Breast epithelium (tissue), 4 donors: ENCODE results near the gene DSCAM. TPM values are rescaled to one million over a fixed set of nuclear protein-coding genes. Genes with fewer than 3 reads are reported as not detected.

Experiments used
- DNase-seq, 2 donors: peaks; one replicate each; pipeline ENCODE4 v3.0.0-alpha.2; 2019; ENCODE audit warnings: low spot score in 2 of 2
- H3K27ac ChIP-seq, 2 donors: fragments of 200-600 bp; sonication (generic) in 1 of 2; one replicate each; pipeline ENCODE4 v1.5.1; 2016 to 2019; ENCODE audit warnings: mild to moderate bottlenecking in 1 of 2
- H3K27me3 ChIP-seq, 2 donors: fragments of 200-600 bp; sonication (generic) in 1 of 2; one replicate each; pipeline versions ENCODE4 v1.5.1 to v1.6.0; 2017 to 2019; ENCODE audit warnings: control low read depth in 1 of 2, mild to moderate bottlenecking in 1 of 2
- H3K36me3 ChIP-seq: fragments of 200-600 bp; one replicate; pipeline ENCODE4 v1.5.1; 2019
- H3K4me1 ChIP-seq, 2 donors: fragments of 200-600 bp; sonication (generic); one replicate each; pipeline ENCODE4 v1.5.1; 2016 to 2019; ENCODE audit warnings: control low read depth in 1 of 2
- H3K4me3 ChIP-seq, 3 donors: fragments of 200-600 bp; sonication (generic); 1 replicate in 2 of 3; 2 replicates in 1 of 3; pipeline ENCODE4 v1.5.1; 2016 to 2019; ENCODE audit warnings: mild to moderate bottlenecking in 3 of 3, moderate library complexity in 2 of 3
- H3K9me3 ChIP-seq, 2 donors: fragments of 200-600 bp; sonication (generic) in 1 of 2; one replicate each; pipeline ENCODE4 v1.5.1; 2016 to 2019; ENCODE audit warnings: control low read depth in 1 of 2
- POLR2A ChIP-seq: fragments of 450-650 bp; IDR thresholded peaks from one replicate; pipeline ENCODE4 v1.6.1; 2016; ENCODE audit warnings: antibody characterized with exemption, mild to moderate bottlenecking, moderate library complexity
- POLR2AphosphoS5 ChIP-seq, 3 donors: sonication (generic); formaldehyde crosslinking; IDR thresholded peaks; one replicate each; pipeline ENCODE4 v1.6.1; 2017; ENCODE audit warnings: antibody characterized with exemption in 3 of 3
- intact Hi-C: fragments of 100-400 bp; cut with DNase I; formaldehyde crosslinking; loops from one replicate; pipeline ENCODE4 v1.15.1; 2023; ENCODE audit warnings: low total_unique reads
- total RNA-seq, 3 donors: library from RNA; depleted of rRNA; stranded (reverse); fragments of >200 nt; gene quantifications; one replicate each; pipeline ENCODE4 v1.1.0, GENCODE V29; 2016
- TF ChIP-seq, protein P1 (sequence below), 3 donors: fragments of 450-650 bp; IDR thresholded peaks; one replicate each; pipeline ENCODE4 v1.5.1; 2016 to 2017; ENCODE audit warnings: antibody characterized with exemption in 3 of 3, mild to moderate bottlenecking in 3 of 3, moderate library complexity in 3 of 3

DSCAM gene
- total RNA-seq, 3 donors from 2014 or later = 0.33 to 0.44 TPM; not detected in 1

DNA sequence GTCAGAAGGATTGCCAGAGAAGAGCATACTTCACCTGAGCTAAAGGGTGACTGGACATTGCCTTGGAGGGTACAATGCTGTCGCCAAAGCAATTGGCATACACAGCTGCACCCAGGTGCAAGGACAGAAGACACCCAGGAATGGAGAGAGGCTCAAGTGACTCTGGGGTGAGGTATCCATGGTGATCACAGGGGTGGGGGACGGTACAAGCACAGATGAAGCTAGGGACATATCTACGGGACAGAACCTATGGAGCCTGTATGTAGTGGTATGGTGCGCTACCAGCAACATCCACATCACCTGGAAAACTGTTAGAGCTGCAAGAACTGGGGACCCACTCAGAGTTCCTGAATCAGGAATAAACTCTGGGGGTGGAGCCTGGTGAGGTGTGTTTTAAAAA is 693.6 kb downstream of the DSCAM start:
- intact Hi-C loops = no loop called here
- no peak for DNase-seq
- no peak overlapping the region for H3K27ac ChIP-seq
- H3K27me3 ChIP-seq = no peaks in the 10 kb centered on the region
- no peaks in the 10 kb centered on the region for H3K4me1 ChIP-seq
- H3K36me3 ChIP-seq = no peaks in the 10 kb centered on the region
- no peaks in the 10 kb centered on the region for H3K9me3 ChIP-seq
- H3K4me3 ChIP-seq = no peak overlapping the region
- TF ChIP-seq POLR2A (no peak), POLR2AphosphoS5 (IDR thresholded peaks at IDR 0.05) (no peak)
- TF ChIP-seq, protein P1, sequence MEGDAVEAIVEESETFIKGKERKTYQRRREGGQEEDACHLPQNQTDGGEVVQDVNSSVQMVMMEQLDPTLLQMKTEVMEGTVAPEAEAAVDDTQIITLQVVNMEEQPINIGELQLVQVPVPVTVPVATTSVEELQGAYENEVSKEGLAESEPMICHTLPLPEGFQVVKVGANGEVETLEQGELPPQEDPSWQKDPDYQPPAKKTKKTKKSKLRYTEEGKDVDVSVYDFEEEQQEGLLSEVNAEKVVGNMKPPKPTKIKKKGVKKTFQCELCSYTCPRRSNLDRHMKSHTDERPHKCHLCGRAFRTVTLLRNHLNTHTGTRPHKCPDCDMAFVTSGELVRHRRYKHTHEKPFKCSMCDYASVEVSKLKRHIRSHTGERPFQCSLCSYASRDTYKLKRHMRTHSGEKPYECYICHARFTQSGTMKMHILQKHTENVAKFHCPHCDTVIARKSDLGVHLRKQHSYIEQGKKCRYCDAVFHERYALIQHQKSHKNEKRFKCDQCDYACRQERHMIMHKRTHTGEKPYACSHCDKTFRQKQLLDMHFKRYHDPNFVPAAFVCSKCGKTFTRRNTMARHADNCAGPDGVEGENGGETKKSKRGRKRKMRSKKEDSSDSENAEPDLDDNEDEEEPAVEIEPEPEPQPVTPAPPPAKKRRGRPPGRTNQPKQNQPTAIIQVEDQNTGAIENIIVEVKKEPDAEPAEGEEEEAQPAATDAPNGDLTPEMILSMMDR (IDR thresholded peaks at IDR 0.05) = no peak

DNA sequence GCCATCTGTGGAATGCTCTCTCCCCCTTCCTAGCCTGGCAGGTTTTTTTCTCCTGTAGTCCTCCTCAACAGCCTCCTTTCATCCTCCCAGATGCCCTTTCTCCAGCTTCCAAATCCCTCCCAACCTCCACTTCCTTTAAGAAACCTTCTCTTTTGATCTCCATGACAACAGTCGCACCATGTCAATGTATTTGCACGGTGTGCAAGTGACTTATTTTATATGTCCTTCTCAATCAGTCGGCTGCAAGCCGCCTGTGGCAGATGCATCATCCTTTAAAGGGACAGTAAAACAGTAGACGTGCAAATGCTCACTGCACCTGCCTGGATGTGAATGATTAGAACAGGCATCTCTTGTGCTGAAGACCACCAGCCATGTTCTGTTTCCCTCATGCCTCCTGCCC is 694.5 kb downstream of the DSCAM start:
- TF ChIP-seq POLR2A = no peak
- TF ChIP-seq POLR2AphosphoS5 (IDR thresholded peaks at IDR 0.05) = no peak
- TF ChIP-seq, protein P1 (IDR thresholded peaks at IDR 0.05) = no peak
- no peak for DNase-seq
- Histone ChIP-seq H3K36me3 (no peaks in the 10 kb centered on the region), H3K4me1 (no peaks in the 10 kb centered on the region), H3K4me3 (no peak overlapping the region), H3K27ac (no peak overlapping the region), H3K27me3 (no peaks in the 10 kb centered on the region), H3K9me3 (no peaks in the 10 kb centered on the region)
- intact Hi-C loops = no loop called here

DNA sequence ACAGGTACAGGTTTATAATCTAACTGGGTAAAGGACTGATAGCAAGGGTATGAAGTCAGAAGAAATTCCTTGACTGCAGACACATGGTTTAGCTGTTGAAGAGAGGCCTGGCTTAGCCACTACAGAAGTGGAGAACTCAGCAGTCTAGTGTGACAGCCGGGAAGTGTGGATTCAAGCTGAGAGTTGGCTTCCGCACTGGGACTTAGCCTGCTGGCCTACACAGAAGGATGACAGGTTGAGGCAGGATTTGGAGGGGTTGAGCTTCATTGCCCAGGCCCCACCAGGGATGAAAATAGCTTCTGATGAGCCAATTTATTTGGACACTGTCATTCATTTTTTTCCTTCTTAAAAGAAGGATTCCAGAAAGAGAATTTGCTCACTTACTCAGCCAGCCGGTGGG is 695.3 kb downstream of the DSCAM start:
- no peaks in the 10 kb centered on the region for H3K9me3 ChIP-seq
- DNase-seq = no peak
- no peak overlapping the region for H3K27ac ChIP-seq
- TF ChIP-seq, protein P1 (IDR thresholded peaks at IDR 0.05) = no peak
- TF ChIP-seq POLR2AphosphoS5 (IDR thresholded peaks at IDR 0.05) (no peak), POLR2A (no peak)
- intact Hi-C loops = no loop called here
- H3K4me3 ChIP-seq = no peak overlapping the region
- no peaks in the 10 kb centered on the region for H3K27me3 ChIP-seq
- H3K4me1 ChIP-seq = no peaks in the 10 kb centered on the region
- no peaks in the 10 kb centered on the region for H3K36me3 ChIP-seq

DNA sequence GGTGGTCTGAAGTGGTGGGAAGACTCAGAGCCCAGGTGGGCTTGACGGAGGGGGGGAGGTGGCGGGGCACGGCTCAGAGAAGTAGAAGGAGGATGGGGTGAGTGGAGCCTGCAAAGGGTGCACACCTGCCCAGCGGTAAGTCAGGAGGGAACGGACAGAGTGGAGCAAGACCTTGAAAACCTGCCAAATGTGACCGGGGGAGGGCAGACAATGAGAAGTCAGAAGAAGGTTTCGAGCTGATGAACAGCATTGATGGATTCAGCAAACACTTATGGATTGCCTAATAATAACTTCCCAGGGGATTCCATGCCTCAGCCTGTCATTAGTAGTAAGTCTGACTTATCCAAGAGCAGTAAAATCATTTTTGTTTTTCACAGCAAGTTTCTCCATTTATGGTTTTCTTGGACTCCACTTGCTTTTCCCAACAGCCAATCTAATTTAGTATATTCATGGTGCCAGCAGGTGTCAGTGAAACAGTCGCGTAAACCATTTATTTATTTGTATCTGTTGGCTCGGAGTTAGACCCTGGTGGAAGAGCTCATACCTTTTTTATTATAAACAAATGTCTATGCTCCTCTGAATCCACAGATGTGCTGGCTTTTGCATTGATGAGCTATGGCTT is 700.6 kb downstream of the DSCAM start:
- Histone ChIP-seq H3K27me3 (no peaks in the 10 kb centered on the region), H3K27ac (no peak overlapping the region), H3K9me3 (no peaks in the 10 kb centered on the region), H3K4me3 (no peak overlapping the region), H3K36me3 (no peaks in the 10 kb centered on the region), H3K4me1 (no peaks in the 10 kb centered on the region)
- intact Hi-C loops = loop anchor here (5.0 to 10.0 kb wide), 2 partner anchors 194 to 918 kb away; no protein-coding TSS in a partner anchor
- DNase-seq = no peak
- no peak for TF ChIP-seq POLR2A
- no peak for TF ChIP-seq POLR2AphosphoS5 (IDR thresholded peaks at IDR 0.05)
- TF ChIP-seq, protein P1 (IDR thresholded peaks at IDR 0.05) = no peak

DNA sequence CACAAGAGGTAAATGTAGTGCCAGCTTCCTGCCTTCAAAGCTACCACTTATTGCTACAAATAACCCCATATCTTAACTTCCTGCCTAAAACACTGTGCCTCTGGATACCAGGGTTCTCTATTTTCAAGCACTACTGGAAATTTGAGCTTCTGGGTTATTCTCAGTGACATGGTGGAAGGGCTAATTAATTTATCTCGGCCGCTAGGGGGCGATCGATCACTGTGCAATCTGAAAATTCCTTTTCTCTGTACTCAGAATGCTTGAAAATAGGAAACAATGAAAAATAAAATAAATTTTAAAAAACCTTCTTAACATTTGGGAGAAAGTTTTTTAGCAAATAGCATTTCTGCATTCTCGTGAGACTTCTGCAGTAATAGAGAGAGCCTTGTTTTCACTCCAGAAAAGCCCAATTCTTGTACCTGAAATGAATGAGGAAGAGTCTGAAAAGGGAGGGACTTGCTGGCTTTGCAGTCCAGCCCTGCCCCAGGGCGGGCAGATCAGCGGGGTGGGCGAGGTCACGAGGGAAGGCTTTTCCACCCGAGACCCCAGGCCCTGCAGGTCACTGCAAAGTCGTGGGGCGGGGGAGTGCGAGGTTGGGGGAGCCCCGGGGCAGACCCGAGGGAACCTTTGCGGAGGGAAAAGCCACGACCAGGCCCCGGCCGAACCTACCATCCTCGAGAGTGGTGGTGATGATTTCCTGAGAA is 703.0 kb downstream of the DSCAM start:
- H3K27me3 ChIP-seq = no peaks in the 10 kb centered on the region
- H3K4me3 ChIP-seq = no peak overlapping the region
- intact Hi-C loops = loop anchor here (10.0 kb wide), 1 partner anchor 921 kb away; no protein-coding TSS in a partner anchor
- no peaks in the 10 kb centered on the region for H3K9me3 ChIP-seq
- H3K4me1 ChIP-seq = no peaks in the 10 kb centered on the region
- no peak for TF ChIP-seq POLR2AphosphoS5 (IDR thresholded peaks at IDR 0.05)
- no peak for TF ChIP-seq POLR2A
- TF ChIP-seq, protein P1 (IDR thresholded peaks at IDR 0.05) = peak; percentile 54 to 72 (median 56)
- peak; percentile 33 to 61 for DNase-seq
- H3K36me3 ChIP-seq = no peaks in the 10 kb centered on the region
- no peak overlapping the region for H3K27ac ChIP-seq
